ENCODE data around the gene FANCD2. TPM values are rescaled to one million over a fixed set of nuclear protein-coding genes. Genes with fewer than 3 reads are reported as not detected.

The FANCD2 gene
- total and polyA plus RNA-seq, 9 donors: 2.0 to 4.3 (median 3.4) TPM

GRCh38 chr3:10136426-10137005, 110.3 kb downstream of the FANCD2 start:
- no peak overlapping the region for H3K4me3 ChIP-seq
- H3K36me3 ChIP-seq: no peaks in the 10 kb centered on the region
- no peak overlapping the region for H3K27ac ChIP-seq
- H3K27me3 ChIP-seq: no peaks in the 10 kb centered on the region
- WGBS, 3 donors: 82 to 90% (median 83%) methylated on average over 25 of the region's 25 CpGs
- intact Hi-C loops (cut with DNase I): no loop called here
- H3K4me1 ChIP-seq (ENCODE audit: insufficient read depth): peaks cover 1% of the 10 kb centered on the region
- no peak for DNase-seq
- TF ChIP-seq EP300 (IDR thresholded peaks at IDR 0.05): no peak
- no peak for TF ChIP-seq CTCF (IDR thresholded peaks at IDR 0.05)
- TF ChIP-seq POLR2A (IDR thresholded peaks at IDR 0.05): no peak
- H3K9me3 ChIP-seq: no peaks in the 10 kb centered on the region

- Histone ChIP-seq H3K36me3 (no peaks in the 10 kb centered on the region), H3K4me3 (no peak overlapping the region), H3K27me3 (no peaks in the 10 kb centered on the region), H3K4me1 (ENCODE audit: insufficient read depth) (peaks cover 1% of the 10 kb centered on the region), H3K9me3 (no peaks in the 10 kb centered on the region), H3K27ac (no peak overlapping the region)
- TF ChIP-seq EP300 (IDR thresholded peaks at IDR 0.05) (no peak), POLR2A (IDR thresholded peaks at IDR 0.05) (no peak), CTCF (IDR thresholded peaks at IDR 0.05) (no peak)
- no peak for DNase-seq
- WGBS, 3 donors: 81 to 93% (median 85%) methylated on average over 4 of the region's 4 CpGs
- intact Hi-C loops (cut with DNase I): no loop called here
These were observed 110.9 kb downstream of the FANCD2 start for GRCh38 chr3:10137178-10137577.

GRCh38 chr3:10140996-10141546, 114.8 kb downstream of the FANCD2 start:
- intact Hi-C loops (cut with DNase I): no loop called here
- no peaks in the 10 kb centered on the region for H3K9me3 ChIP-seq
- WGBS, 3 donors: 64 to 75% (median 67%) methylated on average over 23 of the region's 23 CpGs
- peak in 1 of 5 donors; percentile 22 for DNase-seq
- peaks cover 12% of the 10 kb centered on the region for H3K4me1 ChIP-seq (ENCODE audit: insufficient read depth)
- no peak overlapping the region for H3K4me3 ChIP-seq
- no peaks in the 10 kb centered on the region for H3K36me3 ChIP-seq
- TF ChIP-seq CTCF (IDR thresholded peaks at IDR 0.05): no peak
- TF ChIP-seq EP300 (IDR thresholded peaks at IDR 0.05): no peak
- TF ChIP-seq POLR2A (IDR thresholded peaks at IDR 0.05): no peak
- H3K27me3 ChIP-seq: no peaks in the 10 kb centered on the region
- H3K27ac ChIP-seq: peak overlapping the region in 1 of 2 donors; percentile 92

GRCh38 chr3:10142707-10143560, 116.7 kb downstream of the FANCD2 start:
- Histone ChIP-seq H3K4me3 (peak overlapping the region; percentile 61), H3K4me1 (ENCODE audit: insufficient read depth) (peaks cover 12% of the 10 kb centered on the region), H3K9me3 (no peaks in the 10 kb centered on the region), H3K36me3 (no peaks in the 10 kb centered on the region), H3K27ac (no peak overlapping the region), H3K27me3 (no peaks in the 10 kb centered on the region)
- no peak for TF ChIP-seq CTCF (IDR thresholded peaks at IDR 0.05)
- no peak for TF ChIP-seq EP300 (IDR thresholded peaks at IDR 0.05)
- no peak for TF ChIP-seq POLR2A (IDR thresholded peaks at IDR 0.05)
- DNase-seq: peak in 2 of 5 donors; percentile 24 to 41
- 62 to 75% (median 62%) methylated on average over 29 of the region's 29 CpGs for WGBS, 3 donors
- intact Hi-C loops (cut with DNase I): no loop called here
